RKO (cell line): ENCODE data around the gene ELF5.

Experiments
- DNase-seq: peaks from one replicate; pipeline ENCODE4 v3.0.0-alpha.2; 2016; ENCODE audit warnings: low spot score

ELF5 gene

DNA sequence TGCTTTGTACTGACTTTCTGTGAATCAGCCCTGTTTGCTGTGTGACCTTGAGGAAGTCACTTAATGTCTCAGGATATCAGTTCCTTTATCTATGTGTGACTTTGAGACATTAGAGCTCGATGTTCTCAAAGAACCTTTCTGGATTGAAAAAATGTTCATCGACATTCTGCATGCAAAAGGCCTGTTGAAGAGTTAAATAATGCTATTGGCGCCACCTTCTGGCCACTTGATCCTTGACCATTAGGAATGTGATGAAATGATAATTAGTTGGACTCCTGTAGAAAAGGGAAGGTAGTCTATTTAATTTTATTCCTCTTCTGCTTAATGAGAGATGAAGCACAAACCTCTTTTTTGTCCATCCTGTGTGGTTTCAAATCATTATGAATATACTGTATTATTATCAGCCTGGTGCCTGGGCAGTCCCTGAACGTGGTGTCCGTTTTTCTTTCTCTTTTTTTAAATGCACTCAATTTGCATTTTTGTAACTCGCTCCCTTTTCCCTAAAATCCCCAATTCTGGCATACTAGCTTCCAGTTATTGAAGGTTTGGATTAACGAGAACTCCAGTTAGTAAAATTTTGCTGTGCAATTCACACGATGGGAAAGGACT is 20.7 kb downstream of the ELF5 start:
- peak; percentile 62 for DNase-seq

DNA sequence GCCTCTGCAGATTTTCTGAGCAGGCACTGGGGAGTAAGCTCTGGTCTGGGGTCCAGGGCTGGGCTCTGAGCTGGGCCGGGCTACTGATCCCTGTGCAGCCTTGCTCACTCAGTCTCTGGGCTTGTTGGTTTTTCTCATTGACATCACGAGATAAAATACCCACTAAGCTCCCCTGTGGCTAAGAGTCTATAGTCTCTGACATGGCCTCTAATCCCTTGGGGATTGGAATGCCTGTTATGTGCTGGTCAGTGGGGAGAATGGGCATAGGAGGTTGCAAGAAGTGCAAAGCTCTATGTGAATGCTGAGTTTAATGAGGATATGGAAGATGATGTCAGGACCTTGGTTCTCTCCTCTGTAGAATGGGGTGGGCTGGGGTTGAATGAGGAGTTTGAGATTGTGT is 23.3 kb downstream of the ELF5 start:
- DNase-seq = no peak

DNA sequence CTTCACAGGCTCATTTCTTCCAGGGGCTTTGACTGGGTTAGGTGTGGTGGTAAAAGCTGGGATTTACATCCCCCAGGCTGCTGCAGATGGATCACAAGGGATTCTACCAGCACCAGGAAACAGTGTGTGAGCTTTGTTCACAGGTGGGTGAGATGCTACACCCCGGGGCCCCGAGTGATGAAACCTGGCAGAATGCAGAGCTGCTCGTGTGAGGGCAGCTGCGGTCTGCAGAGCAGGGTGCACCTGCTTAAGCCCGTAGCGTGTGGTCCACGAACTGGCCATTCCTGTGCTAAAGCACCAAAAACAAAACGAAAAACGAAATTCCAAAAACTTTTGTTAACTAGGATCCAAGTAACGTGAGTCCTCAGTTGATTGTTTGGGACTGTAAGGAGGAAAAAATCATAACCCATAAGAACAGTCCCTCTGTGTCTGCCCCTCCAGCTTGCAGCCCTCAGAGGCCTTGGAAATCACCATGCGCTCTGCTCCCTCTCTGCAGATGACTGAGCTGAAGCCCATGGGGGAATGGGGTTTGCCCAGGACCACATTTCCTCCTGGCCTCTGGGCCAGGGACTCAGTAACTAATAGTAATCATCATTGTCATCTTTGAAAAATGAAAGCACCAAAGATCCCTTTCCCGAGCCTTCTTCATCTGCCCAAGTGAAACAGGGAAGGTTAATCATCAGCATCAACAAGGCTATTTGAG is 24.6 kb downstream of the ELF5 start:
- no peak for DNase-seq

DNA sequence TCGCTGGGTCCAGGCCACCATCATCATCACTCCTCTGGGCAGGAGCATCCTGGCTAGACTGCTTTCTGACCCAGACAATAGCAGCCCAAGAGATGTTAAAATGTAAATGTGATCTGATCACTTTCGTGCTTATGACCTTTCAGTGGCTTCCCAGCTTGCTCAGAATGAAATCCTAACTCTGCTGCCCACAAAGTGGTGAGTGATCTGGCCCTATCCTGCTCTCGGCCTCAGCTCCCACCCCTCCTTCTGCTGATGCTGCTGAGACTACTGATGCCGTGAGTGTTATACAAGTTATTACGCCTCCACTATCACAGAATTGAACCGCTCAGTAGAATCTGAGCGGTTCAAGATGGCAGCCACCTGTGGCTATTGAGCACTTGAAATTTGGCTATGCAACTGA is 26.2 kb downstream of the ELF5 start:
- no peak for DNase-seq

DNA sequence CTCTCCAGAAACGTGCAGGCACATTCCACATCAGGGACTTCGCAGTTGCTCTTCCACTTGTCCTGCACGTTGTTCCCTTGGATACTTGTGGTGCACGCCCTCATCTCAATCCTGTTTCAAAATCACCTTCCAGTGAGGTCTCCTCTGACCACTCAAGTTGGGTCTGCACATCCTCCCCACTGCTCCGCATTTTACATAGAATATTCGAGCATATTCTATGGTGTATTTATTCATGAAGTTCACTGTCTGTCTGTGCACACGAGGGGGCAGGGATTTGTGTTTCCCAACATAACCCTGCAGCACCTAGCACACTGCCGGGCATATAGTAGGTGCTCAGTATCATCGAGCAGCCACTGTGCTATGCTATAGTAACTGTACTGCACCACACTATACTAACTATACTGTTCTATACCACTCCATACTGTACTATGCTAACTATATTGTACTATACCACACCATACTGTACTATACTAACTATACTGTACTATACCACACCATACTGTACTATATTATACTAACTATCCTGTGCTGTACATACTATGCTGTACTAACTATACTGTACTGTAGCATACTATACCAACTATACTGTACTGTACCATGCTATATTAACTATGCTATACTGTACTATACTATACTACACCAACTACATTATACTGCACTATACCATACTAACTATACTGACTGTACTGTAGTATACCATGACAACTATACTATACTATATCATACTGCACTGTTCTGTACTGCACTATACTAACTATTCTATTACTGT is 30.3 kb downstream of the ELF5 start:
- DNase-seq = no peak

DNA sequence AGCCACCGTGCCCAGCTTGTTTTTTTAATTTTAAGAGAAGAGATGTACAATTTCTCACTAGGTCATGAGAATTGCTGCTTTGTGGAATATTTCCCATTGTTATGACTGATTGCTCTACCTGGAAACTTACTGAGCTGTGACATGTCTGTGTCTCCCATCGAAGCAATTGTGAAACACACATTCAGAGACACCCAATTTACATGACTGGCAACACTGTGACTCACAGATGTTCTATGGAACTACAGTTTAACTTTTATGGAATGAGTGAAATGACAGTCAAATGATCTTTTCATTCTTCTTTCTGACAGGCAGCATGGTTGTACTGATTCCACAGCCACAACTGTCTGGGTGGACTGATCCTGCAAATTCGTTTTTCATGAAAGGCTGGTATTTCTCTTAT is 32.3 kb downstream of the ELF5 start:
- no peak for DNase-seq

DNA sequence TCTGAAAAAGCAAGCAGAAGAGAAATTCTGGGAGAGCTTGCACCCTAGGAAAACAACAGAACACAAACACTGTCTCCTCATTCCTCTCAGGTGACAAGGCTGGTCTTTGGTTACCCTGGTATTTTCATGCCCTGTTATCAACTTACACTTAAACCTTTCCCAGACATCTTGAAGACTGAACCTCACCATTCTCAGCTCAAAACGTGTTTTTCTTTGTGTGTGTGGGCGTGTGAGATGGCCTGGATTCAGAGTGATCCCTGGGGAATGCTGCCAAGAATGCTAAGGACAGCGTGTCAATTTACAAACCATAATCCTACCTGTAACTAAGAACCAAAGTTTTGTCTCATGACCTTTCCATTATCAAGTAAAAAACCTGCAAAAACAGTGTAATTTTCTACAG is 33.3 kb downstream of the ELF5 start:
- DNase-seq = no peak

DNA sequence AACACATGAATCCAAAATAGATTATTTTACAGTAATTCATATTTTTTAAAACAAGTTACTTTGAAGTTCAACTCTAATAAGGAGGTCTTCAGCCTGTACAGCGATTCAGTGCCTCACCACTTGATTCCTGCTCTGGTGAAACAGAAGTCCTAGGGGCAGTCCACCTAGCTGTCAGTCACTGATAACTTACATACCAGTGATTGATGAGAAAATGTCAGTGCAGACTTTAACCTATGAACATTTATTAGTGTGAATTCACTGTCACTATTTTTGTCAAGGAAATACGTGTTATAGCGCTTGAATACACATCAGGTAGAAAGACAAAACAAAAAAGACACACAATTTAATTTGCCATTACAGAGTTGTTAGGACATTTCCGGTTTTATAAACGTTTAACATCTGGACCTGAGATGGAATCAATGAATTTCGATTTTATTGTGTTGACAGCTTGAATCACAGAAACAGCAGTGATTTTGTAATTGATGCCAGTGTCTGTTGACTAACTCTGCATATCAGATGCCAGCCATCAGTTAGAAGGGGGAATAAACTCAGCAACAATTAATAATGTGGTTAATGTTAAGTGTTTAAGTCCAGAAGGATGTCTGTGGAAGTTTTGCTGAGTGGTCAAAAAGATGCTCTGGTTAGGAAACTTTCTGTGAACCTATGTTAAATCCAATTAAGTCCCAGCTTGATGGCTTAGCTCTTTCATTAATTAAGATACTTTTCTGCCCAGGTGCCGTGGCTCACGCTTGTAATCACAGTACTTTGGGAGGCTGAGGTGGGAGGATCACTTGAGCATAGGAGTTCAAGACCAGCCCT is 34.5 kb downstream of the ELF5 start:
- DNase-seq = no peak

DNA sequence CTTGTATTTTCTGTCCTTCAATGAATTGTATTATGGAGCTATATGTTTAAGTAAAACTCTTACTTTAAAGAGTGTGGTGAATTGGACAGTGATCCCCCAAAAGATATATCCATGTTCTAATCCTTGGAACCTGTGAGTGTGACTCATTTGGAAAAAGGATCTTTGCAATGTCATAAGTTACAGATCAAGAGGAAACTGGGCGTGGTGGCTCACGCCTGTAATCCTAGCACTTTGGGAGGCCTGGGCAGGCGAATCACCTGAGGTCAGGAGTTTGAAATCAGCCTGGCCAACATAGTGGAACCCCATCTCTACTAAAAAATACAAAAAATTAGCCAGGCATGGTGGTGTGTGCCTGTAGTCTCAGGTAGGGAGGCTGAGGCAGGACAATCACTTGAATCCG is 36.7 kb downstream of the ELF5 start:
- no peak for DNase-seq

DNA sequence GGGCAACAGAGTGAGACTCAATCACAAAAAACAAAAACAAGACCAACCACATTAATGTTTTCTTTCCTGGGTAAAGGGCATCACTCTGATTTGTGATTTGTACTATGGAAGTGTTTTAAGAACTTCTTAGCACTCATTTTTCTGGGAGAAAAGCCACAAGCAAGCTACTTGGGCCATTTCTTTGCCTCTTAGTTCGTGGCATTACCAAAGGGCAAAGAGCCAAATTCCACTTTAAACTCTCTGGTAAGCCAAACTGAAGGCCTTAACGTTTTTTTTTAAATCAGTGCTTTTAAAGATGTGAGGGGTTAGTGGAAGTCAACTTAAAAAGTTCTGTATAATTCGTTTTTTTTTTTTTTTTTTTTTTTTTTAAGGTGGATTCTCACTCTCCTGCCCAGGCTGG is 37.9 kb downstream of the ELF5 start:
- DNase-seq = no peak

DNA sequence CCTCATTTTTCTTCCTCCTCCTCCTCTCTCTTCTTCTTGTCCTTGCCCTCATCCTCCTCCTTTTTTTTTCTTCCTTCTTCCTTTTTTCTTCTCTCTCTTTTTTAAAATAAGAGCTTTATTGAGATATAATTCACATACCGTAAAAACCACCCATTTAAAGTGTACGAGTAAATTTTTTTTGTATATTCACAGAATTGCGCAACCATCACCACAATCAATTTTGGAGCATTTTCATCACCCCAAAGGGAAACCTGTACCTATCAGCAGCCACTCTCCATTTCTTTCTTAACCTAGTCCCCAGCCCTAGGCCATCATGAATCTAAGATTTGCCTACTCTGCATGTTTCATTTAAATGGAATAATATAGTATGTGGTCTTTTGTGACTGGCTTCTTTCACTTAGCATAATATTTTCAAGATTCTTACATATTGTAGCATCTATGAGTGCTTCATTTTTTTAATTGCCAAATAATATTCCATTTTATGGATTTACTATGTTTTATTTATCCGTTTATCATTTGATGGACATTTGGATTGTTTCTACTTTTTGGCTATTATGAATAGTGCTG is 39.9 kb downstream of the ELF5 start:
- no peak for DNase-seq

DNA sequence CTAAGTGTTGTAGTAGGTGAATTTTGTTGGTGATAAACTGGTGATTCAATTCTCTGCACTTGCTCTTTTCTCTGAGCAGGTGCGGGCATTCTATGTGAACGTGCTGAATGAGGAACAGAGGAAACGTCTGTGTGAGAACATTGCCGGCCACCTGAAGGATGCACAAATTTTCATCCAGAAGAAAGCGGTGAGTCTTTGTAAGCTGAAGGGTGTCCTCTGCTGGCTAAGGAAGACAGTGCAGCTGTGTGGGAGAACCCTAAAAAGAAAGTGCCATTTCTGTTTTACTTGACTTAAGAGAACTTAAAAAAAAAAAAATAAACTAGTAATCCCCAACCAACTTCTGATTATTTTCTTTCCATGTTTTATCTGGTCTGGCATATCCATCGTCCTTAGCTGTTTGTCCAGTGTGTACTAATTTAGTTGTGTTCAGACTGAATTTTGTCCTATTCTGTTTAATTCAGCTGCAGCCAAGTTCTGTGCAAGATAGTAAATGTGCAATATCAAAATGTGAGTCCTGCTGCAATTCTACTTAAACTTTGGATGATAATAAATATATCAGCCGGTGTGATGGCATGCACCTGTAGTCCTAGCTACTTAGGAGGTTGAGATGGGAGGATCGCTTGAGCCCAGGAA is 45.3 kb downstream of the ELF5 start:
- peak; percentile 81 for DNase-seq

DNA sequence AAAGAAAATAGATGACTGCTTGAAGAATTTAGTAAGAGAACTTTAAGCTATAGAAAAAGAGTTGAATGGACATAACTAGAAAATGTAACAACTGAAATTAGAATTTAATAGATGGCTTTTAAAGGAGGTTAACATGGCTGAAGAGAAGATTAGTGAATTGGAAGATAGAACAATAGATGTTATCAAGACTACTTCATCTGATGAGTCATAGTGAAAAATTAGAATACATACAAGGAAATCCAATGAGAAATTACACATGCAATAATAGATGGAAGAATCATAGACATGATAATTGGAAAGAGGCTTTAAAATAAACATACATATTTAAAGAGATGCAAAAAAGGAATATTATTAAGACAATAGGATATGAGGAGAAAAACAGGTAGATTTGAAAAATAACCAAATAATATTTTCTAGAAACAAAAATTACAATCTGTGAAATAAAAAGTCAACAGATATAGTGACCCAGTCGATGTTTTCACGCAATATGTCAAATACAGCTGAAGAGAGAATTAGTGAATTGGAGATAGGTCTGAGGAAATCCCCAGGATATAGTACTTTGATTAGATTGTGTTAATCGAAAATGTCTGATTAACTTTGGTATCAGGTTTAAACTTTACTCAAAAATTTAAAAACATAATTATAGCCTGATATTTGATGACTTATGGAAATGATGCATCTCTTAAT is 46.6 kb downstream of the ELF5 start:
- no peak for DNase-seq

DNA sequence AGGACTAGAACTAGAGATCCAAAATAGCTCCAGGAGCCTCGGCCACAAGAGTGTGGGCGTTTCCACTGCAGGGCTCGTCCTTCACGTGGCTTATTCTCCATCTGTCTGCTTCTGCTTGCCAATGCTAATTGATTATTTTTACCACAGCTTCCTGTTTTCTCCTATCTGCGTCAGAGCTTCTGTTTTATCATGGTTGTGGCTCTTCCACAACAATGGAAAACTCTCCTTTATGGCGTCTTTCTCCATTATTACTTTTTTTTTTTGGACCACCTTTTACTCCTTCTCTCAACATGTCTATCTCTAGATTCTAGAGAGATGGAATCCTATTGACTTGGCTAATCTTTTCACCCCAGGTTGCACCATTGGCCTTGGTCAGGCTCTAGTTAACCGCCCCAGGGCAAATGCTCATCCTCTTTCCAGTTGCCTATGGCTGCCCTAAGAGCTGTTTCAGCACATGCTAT is 49.0 kb downstream of the ELF5 start:
- DNase-seq = no peak

DNA sequence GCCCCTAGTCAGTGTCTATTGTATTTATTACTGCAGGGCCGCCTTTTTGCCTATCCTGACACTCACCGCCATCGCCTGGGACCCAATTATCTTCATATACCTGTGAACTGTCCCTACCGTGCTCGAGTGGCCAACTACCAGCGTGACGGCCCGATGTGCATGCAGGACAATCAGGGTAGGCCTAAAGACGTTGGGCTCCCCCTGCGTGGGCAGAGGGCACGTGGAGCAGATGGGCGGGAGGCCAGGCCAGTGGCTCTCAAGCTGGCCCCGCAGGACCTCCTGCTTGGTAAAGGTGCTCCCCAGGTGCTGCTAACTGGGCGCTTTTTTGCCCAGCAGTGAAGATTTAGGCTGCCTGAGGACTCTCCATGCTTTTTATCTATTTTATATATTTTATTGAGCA is 52.4 kb downstream of the ELF5 start:
- DNase-seq = no peak

DNA sequence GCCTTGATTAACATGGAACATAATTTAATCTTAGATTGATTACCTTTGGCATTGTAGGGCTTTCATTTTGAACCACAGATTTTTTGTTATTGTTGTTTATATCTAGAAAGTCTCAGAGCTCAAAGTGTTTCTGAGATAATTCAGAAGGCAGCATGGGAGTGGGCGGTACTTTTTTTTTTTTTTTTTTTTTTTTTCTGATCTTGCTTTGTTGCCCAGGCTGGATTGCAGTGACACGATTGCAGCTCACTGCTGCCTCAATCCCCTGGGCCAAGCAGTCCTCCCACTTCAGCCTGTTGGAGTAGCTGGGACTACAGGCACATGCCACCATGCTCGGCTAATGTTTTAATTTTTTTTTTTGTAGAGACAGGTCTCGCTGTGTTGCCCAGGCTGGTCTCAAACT is 53.3 kb downstream of the ELF5 start:
- no peak for DNase-seq

DNA sequence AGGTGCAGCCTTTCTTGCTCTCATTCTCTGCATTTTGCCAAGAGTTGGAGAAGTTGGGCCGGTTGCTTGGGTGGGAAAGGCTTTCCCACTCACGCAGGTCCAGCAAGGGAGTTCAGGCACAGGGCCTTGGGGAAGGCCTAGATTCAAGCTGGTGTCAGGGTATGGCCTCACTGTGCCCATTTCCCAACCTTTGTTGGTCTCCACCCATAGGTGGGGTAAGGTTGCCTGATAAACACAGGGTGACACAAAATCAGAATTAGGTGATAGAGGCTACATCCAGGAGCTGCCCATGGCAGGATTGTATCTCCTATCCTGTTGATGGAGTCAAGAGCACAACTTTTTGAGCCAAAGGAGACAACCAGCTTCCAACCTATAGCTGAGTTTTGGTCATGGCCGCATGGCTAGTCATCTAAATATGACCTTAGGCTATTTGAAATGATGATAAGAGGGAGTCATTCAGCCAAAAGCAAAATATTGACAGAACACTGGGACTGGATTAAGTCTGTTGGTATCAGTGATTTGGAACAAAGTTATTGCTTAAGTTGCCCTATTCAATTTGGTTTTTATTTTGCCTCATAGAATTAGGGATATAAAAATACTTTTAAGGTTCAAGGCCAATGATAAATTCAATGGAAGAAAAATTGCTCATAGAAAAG is 54.0 kb downstream of the ELF5 start:
- DNase-seq = no peak

DNA sequence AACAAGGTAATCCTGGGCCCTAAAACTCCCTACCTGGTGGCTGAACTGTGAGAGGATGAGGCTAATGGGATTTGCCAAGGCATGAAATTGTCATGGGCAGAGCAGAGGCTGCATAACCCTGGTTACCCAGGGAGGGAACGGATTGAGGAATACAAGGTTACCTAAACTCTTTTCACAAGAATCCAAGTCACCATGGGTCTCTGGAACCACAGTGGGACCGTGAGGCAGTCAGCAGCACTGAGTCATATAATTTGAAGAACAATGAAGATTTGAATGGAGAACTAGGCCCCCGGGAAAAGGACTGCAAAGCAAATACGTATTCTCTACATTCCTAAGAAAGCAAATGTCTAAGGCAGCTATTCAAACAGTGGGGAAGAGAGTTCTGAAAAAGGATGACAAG is 55.1 kb downstream of the ELF5 start:
- no peak for DNase-seq

DNA sequence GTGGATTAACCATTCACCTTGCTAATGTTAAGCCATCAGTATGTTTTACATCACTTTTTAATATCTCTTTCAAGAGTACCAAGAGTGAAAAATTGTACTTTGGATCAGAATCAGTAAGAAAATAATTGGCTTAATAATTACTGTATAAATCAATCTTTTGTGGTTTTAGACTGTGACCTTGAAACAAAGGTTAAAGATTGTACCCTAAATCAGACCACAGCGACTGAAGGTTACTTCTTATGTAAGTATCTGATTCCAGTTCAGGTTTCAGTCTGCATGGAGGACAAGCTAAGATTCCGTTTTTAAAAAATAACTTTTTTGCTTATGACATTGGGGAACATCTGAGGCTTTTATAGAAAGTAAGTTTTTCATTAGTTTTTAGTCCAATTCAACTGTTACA is 56.0 kb downstream of the ELF5 start:
- no peak for DNase-seq

DNA sequence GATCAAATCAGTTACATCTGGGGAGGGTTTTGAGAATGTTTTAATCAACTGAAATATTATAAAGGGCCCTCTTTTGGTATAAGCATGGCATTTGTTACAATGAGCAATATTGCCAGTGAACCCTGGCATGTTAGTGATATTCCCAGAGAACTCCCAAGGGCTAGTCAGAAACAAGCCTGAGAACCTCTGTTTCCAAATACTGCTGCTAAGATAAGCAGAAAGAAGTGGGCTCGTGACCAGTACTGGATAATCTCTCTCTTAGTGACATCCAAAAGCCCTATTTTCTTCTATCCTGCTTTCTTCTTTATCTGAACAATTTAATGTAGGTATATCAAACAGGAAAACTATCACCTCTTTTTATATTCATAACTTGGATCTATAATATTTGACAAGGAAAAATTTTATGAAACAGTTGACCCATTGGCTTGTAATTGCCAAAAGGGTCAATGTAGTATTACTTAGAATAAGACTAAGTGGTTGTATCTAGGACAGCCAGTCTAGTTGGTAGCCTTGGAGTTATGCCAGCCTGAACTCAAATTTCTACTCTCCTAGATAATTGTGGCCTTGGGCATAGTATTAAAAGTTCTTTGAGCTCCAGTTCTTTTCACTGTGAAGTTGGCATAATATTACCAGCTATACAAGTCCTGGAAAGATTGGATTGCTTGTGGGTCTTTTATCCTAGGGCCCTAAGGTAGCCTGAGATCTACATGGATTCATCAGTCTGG is 59.1 kb downstream of the ELF5 start:
- no peak for DNase-seq
